ENCODE results near the gene PCYOX1L. TPM values are rescaled to one million over a fixed set of nuclear protein-coding genes. Genes with fewer than 3 reads are reported as not detected.

PCYOX1L gene
- total RNA-seq, 4 donors from 2014 or later = 0.75 to 5.4 (median 2.8) TPM

- 79 to 80% methylated on average over 1 of the region's 1 CpG for WGBS, 2 donors (ENCODE audit: low coverage in 1 of 2)
- Histone ChIP-seq H3K4me3 (no peak overlapping the region), H3K27ac (no peak overlapping the region), H3K9me3 (no peaks in the 10 kb centered on the region), H3K36me3 (no peaks in the 10 kb centered on the region), H3K4me1 (no peaks in the 10 kb centered on the region), H3K27me3 (no peaks in the 10 kb centered on the region)
- intact Hi-C loops (cut with DNase I; ENCODE audit: low total_unique reads) = no loop called here
- DNase-seq = no peak
- in situ Hi-C loops (cut with MboI; ENCODE audit: low pct_ligation_motif_present in 1 of 4, low pct_unique_long_range_greater_than_20kb in 1 of 4, low sequenced_read_pairs in 3 of 4) = loop anchor here in 1 of 4 donors (25.0 kb wide), 1 partner anchor 224 kb away; the partner anchor contains the start of gene CSNK1A1
- TF ChIP-seq EP300 (IDR thresholded peaks at IDR 0.05; ENCODE audit: low read depth) (no peak), CTCF (IDR thresholded peaks at IDR 0.05) (no peak)
These were observed 19.5 kb upstream of the PCYOX1L start for GRCh38 chr5:149338364-149338763.

- DNase-seq = no peak
- no peak for TF ChIP-seq EP300 (IDR thresholded peaks at IDR 0.05; ENCODE audit: low read depth)
- no peak for TF ChIP-seq CTCF (IDR thresholded peaks at IDR 0.05)
- intact Hi-C loops (cut with DNase I; ENCODE audit: low total_unique reads) (no loop called here), in situ Hi-C loops (cut with MboI; ENCODE audit: low pct_ligation_motif_present in 1 of 4, low pct_unique_long_range_greater_than_20kb in 1 of 4, low sequenced_read_pairs in 3 of 4) (loop anchor here in 1 of 4 donors (25.0 kb wide), 1 partner anchor 221 kb away; the partner anchor contains the start of gene CSNK1A1)
- WGBS, 2 donors (ENCODE audit: low coverage in 1 of 2) = 75 to 80% methylated on average over 1 of the region's 1 CpG
- no peak overlapping the region for H3K27ac ChIP-seq
- peaks cover 0 to 11% (median 7%) of the 10 kb centered on the region in 4 donors for H3K4me1 ChIP-seq
- H3K36me3 ChIP-seq = no peaks in the 10 kb centered on the region
- H3K27me3 ChIP-seq = no peaks in the 10 kb centered on the region
- no peaks in the 10 kb centered on the region for H3K9me3 ChIP-seq
- H3K4me3 ChIP-seq = no peak overlapping the region
These were observed 16.9 kb upstream of the PCYOX1L start for GRCh38 chr5:149340920-149341319.

- Histone ChIP-seq H3K4me3 (no peak overlapping the region), H3K27ac (no peak overlapping the region), H3K36me3 (no peaks in the 10 kb centered on the region), H3K4me1 (peaks cover 4 to 17% (median 12%) of the 10 kb centered on the region in 4 donors), H3K27me3 (no peaks in the 10 kb centered on the region), H3K9me3 (no peaks in the 10 kb centered on the region)
- TF ChIP-seq EP300 (IDR thresholded peaks at IDR 0.05; ENCODE audit: low read depth) = no peak
- TF ChIP-seq POLR2AphosphoS5 (IDR thresholded peaks at IDR 0.05) = no peak
- TF ChIP-seq POLR2A (IDR thresholded peaks at IDR 0.05) = no peak
- no peak for TF ChIP-seq CTCF (IDR thresholded peaks at IDR 0.05)
- intact Hi-C loops (cut with DNase I; ENCODE audit: low total_unique reads) = no loop called here
- no peak for DNase-seq
- in situ Hi-C loops (cut with MboI; ENCODE audit: low pct_ligation_motif_present in 1 of 4, low pct_unique_long_range_greater_than_20kb in 1 of 4, low sequenced_read_pairs in 3 of 4) = loop anchor here in 1 of 4 donors (25.0 kb wide), 1 partner anchor 220 kb away; the partner anchor contains the start of gene CSNK1A1
These were observed 16.0 kb upstream of the PCYOX1L start for GRCh38 chr5:149341876-149342275.

GRCh38 chr5:149344151-149344550 is 13.7 kb upstream of the PCYOX1L start:
- DNase-seq = no peak
- no peak for TF ChIP-seq POLR2AphosphoS5 (IDR thresholded peaks at IDR 0.05)
- TF ChIP-seq POLR2A (IDR thresholded peaks at IDR 0.05) = no peak
- TF ChIP-seq CTCF (IDR thresholded peaks at IDR 0.05) = no peak
- TF ChIP-seq EP300 (IDR thresholded peaks at IDR 0.05; ENCODE audit: low read depth) = no peak
- peak overlapping the region in 2 of 4 donors; percentile 76 to 88 for H3K27ac ChIP-seq
- in situ Hi-C loops (cut with MboI; ENCODE audit: low pct_ligation_motif_present in 1 of 4, low pct_unique_long_range_greater_than_20kb in 1 of 4, low sequenced_read_pairs in 3 of 4) (loop anchor here in 1 of 4 donors (25.0 kb wide), 1 partner anchor 218 kb away; the partner anchor contains the start of gene CSNK1A1), intact Hi-C loops (cut with DNase I; ENCODE audit: low total_unique reads) (no loop called here)
- no peak overlapping the region for H3K4me3 ChIP-seq
- H3K27me3 ChIP-seq = no peaks in the 10 kb centered on the region
- H3K4me1 ChIP-seq = peaks cover 4 to 28% (median 12%) of the 10 kb centered on the region in 4 donors
- 75 to 100% methylated on average over 2 of the region's 2 CpGs for WGBS, 2 donors (ENCODE audit: low coverage in 1 of 2)
- H3K36me3 ChIP-seq = peaks cover 0 to 4% (median 2%) of the 10 kb centered on the region in 4 donors
- no peaks in the 10 kb centered on the region for H3K9me3 ChIP-seq

Data from transverse colon (tissue), 4 donors.